Stimulated activated memory B cell treated with anti-CD40 and anti-IgM and Interleukin-4, amounts not matched to agents 10 μg/mL and 1 μg/mL and 100 μg/mL, for 72 hours (primary cell): ENCODE data around the gene NSD1.
A peak's percentile ranks its signal among the peaks of the same experiment; 100 is the strongest.
"Not testable (repeated sequence)": the region's sequence is repeated elsewhere in the genome, so short reads cannot be mapped to it uniquely, and the experiment has no call there.

ENCODE experiments used
- ATAC-seq: fragments of 150-1000 bp; cut with Tn5 transposase; 2 replicates; pipeline ENCODE4 v1.10.0; 2021
- H3K27ac Mint-ChIP-seq: one replicate; pipeline ENCODE4 v1.8.0; 2022; ENCODE audit warnings: mild to moderate bottlenecking, mixed read lengths
- H3K27me3 Mint-ChIP-seq: one replicate; pipeline ENCODE4 v1.8.0; 2022; ENCODE audit warnings: mixed read lengths
- H3K36me3 Mint-ChIP-seq: one replicate; pipeline ENCODE4 v1.8.0; 2022; ENCODE audit warnings: mixed read lengths
- H3K4me1 Mint-ChIP-seq: one replicate; pipeline ENCODE4 v1.8.0; 2022; ENCODE audit warnings: mixed read lengths
- H3K4me3 Mint-ChIP-seq: one replicate; pipeline ENCODE4 v1.8.0; 2022; ENCODE audit warnings: mild to moderate bottlenecking, moderate library complexity, mixed read lengths
- H3K9me3 Mint-ChIP-seq: one replicate; pipeline ENCODE4 v1.8.0; 2022; ENCODE audit warnings: mixed read lengths

Gene NSD1

DNA sequence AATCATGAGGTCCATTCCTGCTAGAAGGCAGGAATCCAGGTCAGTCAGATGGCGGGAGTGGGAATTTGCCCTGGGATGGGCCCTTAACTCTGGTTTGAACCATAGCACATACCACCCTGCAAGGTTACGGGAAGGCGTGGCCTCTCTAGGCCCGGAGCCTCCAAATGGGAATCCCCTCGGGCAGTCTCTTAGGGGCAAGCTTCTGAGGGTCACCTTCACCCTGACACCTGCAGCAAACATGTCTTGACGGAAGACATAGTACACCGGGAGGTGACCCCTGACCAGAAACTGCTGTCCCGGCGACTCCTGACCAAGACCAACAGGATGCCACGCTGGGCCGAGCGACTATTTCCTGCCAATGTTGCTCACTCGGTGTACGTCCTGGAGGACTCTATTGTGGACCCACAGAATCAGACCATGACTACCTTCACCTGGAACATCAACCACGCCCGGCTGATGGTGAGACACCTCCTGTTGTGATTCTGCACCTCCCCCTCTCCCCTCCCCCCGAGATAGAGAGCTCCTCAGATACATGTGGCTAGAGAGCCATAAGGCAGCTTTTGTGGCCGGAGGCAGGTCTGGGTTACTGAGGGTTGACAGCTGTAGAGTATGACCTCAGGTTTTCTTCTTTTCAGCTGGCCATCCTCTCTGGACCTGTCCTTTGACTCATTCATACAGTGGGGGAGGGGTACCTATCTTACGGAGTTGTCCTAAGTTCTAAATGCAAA is 171.0 kb downstream of the NSD1 start:
- Mint-ChIP-seq H3K27me3 (no peaks in the 10 kb centered on the region), H3K27ac (peak overlapping the region; percentile 87), H3K9me3 (no peaks in the 10 kb centered on the region), H3K36me3 (peaks cover 24% of the 10 kb centered on the region), H3K4me1 (peaks cover 93% of the 10 kb centered on the region), H3K4me3 (peak overlapping the region; percentile 93)
- no peak for ATAC-seq

DNA sequence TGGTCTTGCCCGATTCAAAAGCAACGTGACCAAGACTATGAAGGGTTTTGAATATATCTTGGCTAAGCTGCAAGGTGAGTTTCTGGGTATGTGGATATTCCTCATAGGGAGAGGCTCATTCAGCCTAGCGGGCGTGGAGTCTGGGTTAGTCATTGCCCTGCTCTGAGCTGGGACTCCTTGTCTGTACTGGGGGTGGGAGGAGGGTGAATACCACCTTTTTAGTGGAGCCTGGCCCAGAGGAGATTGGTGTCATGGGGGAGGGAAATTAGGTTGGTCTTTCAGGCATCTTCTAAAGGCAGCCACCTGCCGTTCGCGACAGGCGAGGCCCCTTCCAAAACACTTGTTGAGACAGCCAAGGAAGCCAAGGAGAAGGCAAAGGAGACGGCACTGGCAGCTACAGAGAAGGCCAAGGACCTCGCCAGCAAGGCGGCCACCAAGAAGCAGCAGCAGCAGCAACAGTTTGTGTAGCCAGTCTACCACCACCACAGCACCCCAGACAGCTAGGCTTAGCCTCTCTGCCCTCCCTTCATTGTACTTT is 172.6 kb downstream of the NSD1 start:
- ATAC-seq, H3K27me3 Mint-ChIP-seq, H3K4me3 Mint-ChIP-seq, H3K9me3 Mint-ChIP-seq, H3K27ac Mint-ChIP-seq: not testable (repeated sequence)
- Mint-ChIP-seq H3K36me3 (peaks cover 24% of the 10 kb centered on the region), H3K4me1 (peaks cover 89% of the 10 kb centered on the region)

DNA sequence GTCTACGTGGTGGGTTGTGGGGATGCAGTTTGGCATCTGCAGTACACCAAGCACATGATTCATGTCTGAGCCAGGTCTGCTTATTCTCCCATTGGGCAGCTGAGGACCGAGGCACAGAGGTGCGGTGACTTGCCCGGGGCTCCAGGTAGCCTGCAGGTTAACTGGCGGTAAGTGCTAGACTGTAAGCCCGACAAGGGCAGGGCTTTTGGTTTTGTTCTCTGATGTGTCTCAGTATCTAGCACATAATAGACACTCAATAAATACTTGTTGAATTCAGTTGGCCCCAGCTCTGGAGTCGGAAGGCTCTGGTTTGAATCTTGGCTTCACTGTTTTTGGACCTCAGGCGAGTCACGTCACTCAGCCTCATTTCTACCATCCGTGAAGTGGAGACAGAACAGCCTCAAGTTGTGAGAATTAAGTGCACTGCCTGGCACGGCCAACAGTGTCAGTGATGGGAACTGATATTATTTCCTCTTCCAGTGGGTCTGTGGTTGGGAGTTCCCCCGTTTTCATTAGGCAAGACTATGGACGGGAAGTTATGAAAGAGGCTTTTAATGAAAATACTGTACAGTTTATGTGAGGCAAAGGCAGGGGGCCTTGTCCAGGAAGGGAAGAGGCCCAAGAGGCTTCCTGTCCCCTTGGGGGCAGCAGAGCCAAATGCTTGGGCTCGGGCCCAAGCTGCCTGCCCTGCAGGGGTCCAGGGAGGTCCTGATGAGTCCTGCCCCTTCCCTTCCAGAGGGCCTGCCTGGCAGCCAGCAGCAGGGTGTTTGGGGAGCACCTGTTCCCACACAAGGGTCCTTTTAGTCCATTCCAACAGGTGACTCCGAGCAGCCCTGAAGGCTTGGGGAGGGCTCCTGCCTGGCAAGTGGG is 173.3 kb downstream of the NSD1 start:
- peak overlapping the region; percentile 11 for H3K4me3 Mint-ChIP-seq
- no peak for ATAC-seq
- peaks cover 89% of the 10 kb centered on the region for H3K4me1 Mint-ChIP-seq
- no peaks in the 10 kb centered on the region for H3K9me3 Mint-ChIP-seq
- H3K36me3 Mint-ChIP-seq: peaks cover 24% of the 10 kb centered on the region
- no peaks in the 10 kb centered on the region for H3K27me3 Mint-ChIP-seq
- peak overlapping the region; percentile 64 for H3K27ac Mint-ChIP-seq

DNA sequence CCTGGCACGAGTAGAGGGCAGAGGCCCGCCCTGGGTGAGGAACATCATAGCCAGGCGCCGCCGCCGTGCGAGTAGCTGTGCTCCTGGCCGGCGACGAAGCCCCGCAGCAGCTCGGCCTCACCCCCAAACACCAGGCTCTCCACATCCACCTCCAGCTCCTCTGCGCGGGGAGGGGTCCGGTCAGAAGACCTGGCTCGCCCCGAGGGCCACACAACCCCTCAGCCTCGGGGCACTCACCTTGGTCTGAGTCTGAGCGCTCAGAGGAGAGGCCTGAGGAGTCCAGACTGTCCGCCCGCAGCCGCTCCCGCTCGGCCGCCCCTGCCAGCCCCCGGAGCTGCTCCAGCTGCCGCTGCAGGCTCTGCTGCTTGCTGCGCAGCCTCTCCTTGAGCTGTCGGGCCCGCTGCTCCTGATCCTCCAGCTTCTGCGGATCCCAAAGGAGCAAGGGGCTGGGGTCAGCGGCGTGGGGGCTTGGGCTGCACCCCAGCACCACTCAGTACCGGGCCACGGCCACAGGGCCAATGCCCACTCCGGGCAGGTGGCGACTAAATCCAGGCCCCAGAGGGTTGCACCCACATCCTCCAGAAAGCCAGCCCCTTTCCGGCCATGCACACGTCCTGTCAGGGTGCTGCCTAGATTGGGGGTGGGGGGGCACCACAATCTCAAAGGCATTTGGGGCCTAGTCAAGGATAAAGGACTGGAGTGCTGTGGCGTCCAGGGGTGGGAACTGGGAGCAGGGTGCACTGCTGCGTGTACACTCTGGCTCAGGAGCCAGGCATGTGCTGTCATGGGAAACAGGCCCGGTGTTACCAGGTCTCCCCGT is 174.2 kb downstream of the NSD1 start:
- no peak for ATAC-seq
- H3K27ac Mint-ChIP-seq: peak overlapping the region; percentile 46
- peak overlapping the region; percentile 46 for H3K4me3 Mint-ChIP-seq
- peaks cover 24% of the 10 kb centered on the region for H3K36me3 Mint-ChIP-seq
- H3K9me3 Mint-ChIP-seq: no peaks in the 10 kb centered on the region
- no peaks in the 10 kb centered on the region for H3K27me3 Mint-ChIP-seq
- peaks cover 89% of the 10 kb centered on the region for H3K4me1 Mint-ChIP-seq

DNA sequence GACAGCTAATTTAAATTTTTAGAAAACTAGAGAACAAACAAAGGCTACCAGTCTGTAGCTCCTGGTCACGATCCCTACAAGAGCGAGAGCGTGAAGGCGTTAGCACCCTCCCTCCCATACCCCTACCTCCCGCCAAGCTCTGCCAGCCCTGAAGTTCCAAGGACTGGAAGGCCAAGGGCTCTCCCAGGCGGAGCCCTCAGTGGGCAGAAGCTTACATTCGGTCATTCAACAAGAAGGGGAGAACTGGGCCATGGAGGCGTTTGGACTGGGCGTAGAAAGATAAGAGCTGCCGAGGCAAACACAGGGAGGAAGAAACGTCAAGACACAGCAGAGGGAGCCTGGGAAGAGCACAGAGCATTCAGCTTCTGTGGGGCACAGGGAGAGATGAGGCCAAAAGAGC is 175.2 kb downstream of the NSD1 start:
- peaks cover 24% of the 10 kb centered on the region for H3K36me3 Mint-ChIP-seq
- H3K27me3 Mint-ChIP-seq: no peaks in the 10 kb centered on the region
- H3K4me3 Mint-ChIP-seq: no peak overlapping the region
- peaks cover 85% of the 10 kb centered on the region for H3K4me1 Mint-ChIP-seq
- no peak for ATAC-seq
- H3K27ac Mint-ChIP-seq: peak overlapping the region; percentile 46
- no peaks in the 10 kb centered on the region for H3K9me3 Mint-ChIP-seq

DNA sequence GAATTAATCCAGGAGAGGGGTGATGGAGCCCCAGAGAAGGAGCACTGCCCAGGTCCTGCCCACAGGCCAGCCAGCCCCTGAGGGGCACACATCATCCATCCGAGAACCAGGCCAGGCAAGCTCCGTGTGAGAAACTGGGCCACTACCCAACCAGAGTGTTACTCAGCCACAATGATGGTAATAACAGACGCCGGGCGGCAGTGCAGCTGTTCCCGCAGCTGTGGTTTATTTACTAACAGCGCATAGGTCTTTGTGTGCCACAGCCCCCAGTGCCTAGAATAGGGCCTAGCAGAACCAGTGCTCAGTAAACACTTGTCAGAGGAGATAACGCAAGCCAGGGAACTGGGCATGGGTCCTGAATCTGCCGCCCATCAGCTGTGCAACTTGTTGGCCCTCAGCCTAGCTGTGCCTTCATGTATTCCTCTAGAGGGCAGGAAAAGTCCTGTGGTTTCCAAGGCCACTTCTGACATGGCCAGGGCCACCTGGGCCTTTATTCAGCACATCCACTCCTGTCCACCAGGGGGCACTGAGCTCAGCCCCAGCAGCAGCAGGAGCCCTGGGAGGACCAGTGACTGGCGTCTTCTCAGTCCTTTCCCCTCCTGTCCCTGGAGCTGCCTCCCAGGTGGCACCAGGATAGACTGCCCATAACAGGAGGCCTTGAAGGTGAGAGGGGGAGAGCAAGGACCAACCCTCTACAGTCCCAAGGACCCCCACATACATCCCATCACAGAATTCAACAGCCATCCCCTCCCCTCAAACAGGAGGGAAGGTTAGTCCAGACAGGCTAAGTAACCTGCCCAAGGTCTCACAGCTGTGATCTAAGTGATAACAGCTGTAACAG is 176.0 kb downstream of the NSD1 start:
- peaks cover 24% of the 10 kb centered on the region for H3K36me3 Mint-ChIP-seq
- ATAC-seq: no peak
- H3K4me1 Mint-ChIP-seq: peaks cover 78% of the 10 kb centered on the region
- no peaks in the 10 kb centered on the region for H3K27me3 Mint-ChIP-seq
- H3K27ac Mint-ChIP-seq: peak overlapping the region; percentile 46
- no peak overlapping the region for H3K4me3 Mint-ChIP-seq
- H3K9me3 Mint-ChIP-seq: no peaks in the 10 kb centered on the region

DNA sequence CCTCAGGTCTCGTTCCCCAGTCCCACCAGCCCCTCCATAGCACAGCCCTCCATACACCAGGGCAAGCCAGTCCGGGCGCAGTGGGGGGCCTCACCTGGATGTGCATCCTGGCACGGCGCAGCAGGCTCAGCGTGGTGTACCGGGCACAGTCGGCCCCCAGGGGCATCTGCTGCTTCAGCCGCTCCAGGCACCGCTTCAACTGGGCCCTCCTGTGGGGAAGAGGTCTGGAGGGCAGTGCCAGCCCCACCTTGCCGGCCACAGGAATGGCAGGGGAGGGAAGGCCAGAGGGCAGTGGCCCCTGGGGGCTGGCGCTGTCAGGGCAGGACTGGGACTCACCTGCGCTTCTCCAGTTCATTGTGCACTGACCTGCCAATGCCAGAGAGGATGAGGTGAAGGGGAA is 176.8 kb downstream of the NSD1 start:
- Mint-ChIP-seq H3K4me1 (peaks cover 71% of the 10 kb centered on the region), H3K9me3 (no peaks in the 10 kb centered on the region), H3K27me3 (no peaks in the 10 kb centered on the region), H3K36me3 (peaks cover 17% of the 10 kb centered on the region), H3K4me3 (no peak overlapping the region), H3K27ac (peak overlapping the region; percentile 23)
- no peak for ATAC-seq

DNA sequence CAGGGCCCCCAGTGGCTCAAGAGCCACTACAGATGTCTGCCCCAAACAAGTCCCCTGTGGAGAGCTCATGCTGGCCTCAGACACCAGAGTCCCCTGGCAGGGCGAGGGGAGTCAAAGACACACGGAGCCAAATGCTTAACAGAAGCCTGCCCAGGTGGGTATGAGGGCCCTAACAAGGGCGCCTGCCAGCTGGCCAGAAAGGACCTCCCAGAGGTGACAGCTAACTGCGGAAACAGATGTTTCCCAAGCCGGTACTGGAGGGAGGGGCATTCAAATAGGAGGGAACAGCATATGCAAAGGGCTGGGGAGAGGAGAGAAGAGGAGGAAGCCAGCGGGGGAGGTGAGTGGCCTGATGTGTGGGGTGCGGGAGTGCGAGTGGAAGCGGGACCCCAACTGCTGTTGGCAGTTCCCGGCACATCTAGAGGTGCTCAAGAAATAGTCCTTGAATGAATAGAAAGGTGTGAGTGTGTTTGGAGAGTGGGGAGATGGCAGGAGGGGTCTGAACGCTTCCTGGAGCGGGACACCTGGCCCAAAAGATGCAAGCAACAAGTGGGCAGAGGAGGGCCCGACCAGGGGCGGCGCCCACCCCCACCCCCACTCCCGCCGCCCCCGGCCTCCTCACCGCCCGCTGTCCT is 177.3 kb downstream of the NSD1 start:
- Mint-ChIP-seq H3K27ac (peak overlapping the region; percentile 23), H3K9me3 (no peaks in the 10 kb centered on the region), H3K36me3 (peaks cover 12% of the 10 kb centered on the region), H3K27me3 (no peaks in the 10 kb centered on the region), H3K4me3 (peak overlapping the region; percentile 73), H3K4me1 (peaks cover 65% of the 10 kb centered on the region)
- peak; percentile 34 for ATAC-seq

DNA sequence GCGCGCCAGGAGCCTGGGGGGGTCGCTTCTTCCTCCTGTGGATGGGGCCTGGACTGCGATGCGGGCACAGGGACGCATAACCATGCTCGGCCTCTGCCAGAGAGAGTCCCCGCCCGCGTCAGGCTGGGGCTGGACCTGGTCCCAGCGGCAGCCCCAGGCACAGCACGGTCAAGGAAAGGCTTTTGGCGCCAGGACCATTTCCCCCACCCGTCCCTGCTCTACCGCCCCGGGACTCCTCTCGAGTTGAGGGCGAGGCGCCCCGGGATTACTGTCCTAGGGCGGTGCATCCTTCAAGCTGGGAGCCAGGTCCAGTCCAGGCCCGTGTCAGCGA is 177.8 kb downstream of the NSD1 start:
- peak; percentile 1 for ATAC-seq
- peaks cover 7% of the 10 kb centered on the region for H3K36me3 Mint-ChIP-seq
- no peaks in the 10 kb centered on the region for H3K27me3 Mint-ChIP-seq
- peak overlapping the region; percentile 23 for H3K27ac Mint-ChIP-seq
- H3K9me3 Mint-ChIP-seq: no peaks in the 10 kb centered on the region
- peak overlapping the region; percentile 86 for H3K4me3 Mint-ChIP-seq
- H3K4me1 Mint-ChIP-seq: peaks cover 60% of the 10 kb centered on the region

DNA sequence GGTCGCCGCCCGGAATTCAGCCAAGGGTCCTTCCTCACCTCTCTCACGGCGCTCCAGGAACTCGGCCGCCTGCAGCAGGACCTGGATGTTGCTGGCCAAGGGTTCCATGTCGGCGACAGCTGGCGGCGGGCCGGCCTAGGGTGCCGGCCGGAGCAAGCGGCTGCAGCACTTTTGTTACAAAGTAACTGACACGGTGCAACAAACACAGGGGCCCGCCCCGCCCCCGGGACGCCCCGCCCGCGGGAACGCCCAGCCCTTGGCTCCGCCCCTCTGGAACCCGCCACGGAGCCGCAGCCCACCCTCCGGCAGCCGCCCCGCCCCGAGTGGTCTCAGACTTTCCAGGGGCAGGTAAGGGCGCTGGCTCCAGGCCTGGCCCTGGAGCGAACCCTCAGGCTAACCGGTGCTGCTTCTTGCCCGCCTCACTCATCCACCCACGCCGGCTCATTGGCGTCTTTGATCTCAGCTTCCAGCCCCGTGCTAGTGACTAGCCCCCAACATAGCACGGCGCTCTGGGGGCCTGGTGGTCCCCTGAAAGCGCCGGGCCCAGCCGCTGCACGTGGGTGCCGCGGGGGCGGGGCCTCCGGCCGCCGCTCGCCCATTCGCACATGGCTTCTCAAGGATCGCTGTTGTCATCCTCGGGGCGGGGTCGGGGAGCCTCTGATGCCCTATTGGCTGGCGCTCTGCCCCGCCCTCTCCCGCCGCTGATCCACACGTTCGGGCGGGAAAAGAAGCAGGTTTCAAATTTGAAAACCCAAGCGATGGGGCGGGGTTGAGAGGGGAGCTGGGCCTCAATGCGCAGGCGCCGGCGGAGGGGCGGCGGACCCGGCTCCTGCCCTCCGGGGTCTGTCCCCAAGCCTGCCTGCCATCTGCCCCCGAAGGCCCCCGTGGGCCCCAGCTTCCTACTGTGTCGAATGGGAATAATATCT is 178.4 kb downstream of the NSD1 start, which contains the start of gene MXD3:
Gene MXD3, minus strand, starts transcription at position 176 of the 926 bp plus-strand sequence. Its CDS starts 68 bp downstream, at position 108.
- peak; percentile 93 for ATAC-seq
- peak within 1 kb of the TSS; percentile 23 for H3K27ac Mint-ChIP-seq

DNA sequence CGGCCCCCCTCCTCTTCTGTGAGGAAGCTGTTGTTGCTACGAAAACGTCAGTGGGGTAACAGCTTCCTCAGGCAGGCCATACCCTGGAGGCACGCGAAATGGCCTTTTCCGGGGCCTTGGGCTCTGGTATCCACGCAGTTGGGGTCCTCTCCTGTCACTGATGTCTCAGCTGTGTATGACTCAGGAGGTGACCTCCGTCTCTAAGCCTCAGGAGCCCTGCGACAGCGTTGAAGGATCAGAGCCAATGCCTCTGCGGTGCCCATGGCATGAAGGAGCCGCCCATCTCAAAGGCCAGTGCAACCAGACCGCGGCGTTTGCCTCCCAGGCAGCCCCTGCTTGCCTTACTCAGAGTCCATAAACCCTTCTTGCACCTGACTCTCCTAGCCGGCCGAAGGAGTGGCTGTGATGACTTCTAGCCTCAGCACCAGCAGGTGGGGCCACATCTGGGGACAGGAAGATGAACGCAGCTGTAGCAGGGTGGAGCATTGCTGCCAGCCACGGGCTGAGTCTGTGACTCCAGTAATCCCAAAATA is 179.1 kb downstream of the NSD1 start:
- Mint-ChIP-seq H3K36me3 (no peaks in the 10 kb centered on the region), H3K4me3 (peak overlapping the region; percentile 86), H3K9me3 (no peaks in the 10 kb centered on the region), H3K27ac (peak overlapping the region; percentile 23), H3K4me1 (peaks cover 50% of the 10 kb centered on the region), H3K27me3 (no peaks in the 10 kb centered on the region)
- peak; percentile 6 for ATAC-seq

More for the DNA sequence above, 178.4 kb downstream of the NSD1 start, which contains the start of gene MXD3:
- peaks cover 54% of the 10 kb centered on the region for H3K4me1 Mint-ChIP-seq
- no peaks in the 10 kb centered on the region for H3K27me3 Mint-ChIP-seq
- no peaks in the 10 kb centered on the region for H3K9me3 Mint-ChIP-seq
- peaks cover under 1% of the 10 kb centered on the region for H3K36me3 Mint-ChIP-seq
- peak within 1 kb of the TSS; percentile 86 for H3K4me3 Mint-ChIP-seq

DNA sequence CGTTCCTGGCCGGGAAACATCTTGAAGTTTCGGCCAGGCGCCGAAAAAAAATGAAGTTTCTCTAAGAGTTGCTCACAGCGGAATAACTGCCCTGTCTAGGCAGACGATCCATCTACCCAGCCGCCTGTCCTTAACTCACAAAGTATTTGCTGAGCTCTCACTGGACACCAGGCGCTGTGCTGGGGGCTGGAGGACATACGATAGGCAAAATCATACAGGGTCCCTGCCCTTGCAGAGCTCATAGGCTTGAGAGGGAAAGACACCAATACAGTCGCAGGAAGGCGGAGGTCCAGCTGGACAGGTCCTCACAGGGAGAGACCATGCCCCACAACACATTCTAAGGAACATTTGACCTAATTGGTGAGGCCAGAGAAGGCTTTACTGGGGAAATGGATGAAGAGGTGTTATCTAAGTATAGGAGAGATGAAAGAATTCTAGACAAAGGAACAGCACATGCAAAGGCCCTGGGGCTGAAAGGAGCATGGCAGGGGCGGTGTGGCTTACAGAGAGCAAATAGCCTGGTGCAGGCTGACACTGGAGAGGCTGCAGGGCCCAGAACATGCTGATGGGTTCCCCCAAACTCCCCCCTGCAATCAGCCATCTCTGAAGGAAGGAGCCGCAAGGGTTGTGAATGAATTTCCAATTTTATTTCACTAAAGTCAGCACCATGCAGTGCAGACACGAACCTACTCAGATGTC is 180.1 kb downstream of the NSD1 start:
- Mint-ChIP-seq H3K9me3 (no peaks in the 10 kb centered on the region), H3K27ac (no peak overlapping the region), H3K4me3 (no peak overlapping the region), H3K4me1 (peaks cover 47% of the 10 kb centered on the region), H3K36me3 (no peaks in the 10 kb centered on the region), H3K27me3 (no peaks in the 10 kb centered on the region)
- no peak for ATAC-seq
